NOMO-1 treated with DMSO at 0.1 percent for 48 hours (cell line): ENCODE data around the gene POU2AF2.
"Not testable (repeated sequence)": the region's sequence is repeated elsewhere in the genome, so short reads cannot be mapped to it uniquely, and the experiment has no call there.

Source experiments
- DNase-seq: peaks from one replicate; lab custom pipeline; 2025; ENCODE audit not compliant: unreplicated experiment; lab: John Stamatoyannopoulos, UW

The POU2AF2 gene, protein sequence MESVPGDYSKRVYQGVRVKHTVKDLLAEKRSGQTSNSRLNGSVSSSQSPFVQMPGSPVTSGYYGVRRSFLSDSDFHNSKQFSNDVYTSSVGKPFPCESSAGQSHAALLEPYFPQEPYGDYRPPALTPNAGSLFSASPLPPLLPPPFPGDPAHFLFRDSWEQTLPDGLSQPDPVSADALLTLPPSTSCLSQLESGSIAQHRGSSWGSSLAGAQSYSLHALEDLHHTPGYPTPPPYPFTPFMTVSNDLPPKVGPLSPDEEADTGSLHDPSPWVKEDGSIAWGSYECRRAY

DNA sequence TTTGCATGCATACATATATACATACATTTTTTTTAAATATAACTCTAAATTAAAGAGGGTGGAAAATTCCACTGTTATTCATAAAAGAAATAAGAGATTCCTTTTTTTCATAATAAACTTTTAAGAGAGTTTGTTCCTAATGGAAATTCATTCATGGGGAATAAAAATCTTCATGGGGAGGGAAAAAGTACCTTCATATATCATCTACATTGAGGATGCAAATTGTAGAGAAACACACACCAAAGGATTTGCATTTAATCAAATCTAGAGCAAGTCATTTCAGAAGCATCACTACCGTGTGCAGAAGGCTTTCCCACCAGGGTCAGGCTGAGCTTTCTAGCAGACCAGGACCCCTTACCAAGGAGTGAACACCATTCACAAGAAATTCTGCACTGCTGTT, at the start of gene POU2AF2:
TSS of gene POU2AF2 (plus strand) at position 301 of the 400 bp plus-strand sequence. CDS start 129 bp downstream, outside the sequence.
- no peak for DNase-seq

DNA sequence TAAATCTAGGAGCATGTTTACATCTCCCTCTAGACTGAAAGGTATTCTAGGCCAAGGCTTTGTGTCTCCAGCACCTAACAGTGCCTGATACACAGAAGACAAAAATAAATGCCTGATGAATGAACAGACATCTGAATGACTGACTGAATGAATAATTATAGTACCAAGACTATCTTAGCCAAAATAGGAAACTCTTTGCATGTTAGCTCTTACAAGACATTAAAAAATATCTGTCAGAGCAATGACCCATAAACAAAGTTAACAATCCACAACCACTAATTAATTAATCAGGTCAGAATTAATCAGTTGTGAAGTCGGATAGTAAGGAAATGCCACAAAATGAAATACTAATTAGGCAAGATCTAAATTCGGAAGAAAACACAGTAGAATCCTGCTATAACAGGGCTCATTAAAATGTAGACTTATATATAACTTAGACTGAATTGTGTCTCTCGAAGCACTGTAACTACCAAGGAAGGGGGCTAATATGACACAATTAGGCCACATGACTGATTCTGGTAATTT, 45.5 kb upstream of the POU2AF2 start:
- DNase-seq, result no peak

DNA sequence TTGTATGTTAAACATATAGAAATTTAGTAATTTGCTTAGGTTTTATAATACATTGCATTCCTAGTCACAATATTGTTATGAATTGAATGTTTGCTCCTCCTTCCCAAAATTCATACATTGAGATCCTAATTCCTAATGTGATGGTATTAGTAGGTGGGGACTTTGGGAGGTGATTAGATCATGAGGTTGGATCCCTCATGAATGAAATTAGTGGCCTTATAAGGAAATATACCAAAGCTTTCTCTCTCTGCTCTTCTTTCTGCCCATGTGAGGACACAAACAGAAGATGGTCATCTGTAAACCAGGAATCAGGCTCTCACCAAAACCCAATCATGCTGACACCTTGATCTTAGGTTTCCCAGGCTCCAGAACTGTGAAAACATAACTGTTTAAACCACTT, 41.3 kb upstream of the POU2AF2 start:
- no peak for DNase-seq

DNA sequence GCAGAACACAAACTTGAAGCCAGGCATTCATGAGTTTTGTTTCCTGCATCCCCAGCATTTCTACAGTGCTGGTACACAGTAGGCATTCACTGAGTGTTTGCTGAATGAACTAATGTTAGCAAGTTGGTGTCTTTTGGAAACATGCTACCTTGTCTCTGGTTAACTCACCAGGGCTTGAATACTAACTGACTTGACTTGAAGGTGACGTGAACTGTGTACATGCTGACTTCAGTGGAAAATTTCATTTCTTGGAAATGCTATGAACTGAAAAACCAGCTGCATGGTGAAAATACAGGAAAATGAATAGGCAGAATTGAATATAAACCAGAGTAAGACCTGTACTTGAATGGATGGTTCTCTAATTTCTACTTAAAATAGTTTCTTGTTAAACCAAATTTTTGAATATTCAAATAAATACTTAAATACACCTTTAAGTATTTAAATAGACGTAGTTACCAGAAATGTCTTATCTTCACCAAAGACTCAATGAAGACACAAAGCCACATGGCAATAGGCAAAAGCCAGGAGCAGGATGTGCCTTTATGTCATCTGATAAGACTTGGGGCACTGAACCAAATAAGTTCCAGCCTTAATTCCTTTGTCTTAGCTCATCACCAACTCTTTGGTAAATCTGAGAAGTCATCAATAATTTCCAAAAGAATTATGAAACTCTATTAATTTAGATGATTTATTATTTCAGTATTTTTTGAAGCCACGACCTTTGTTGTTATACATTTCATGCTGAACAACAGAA, 39.7 kb upstream of the POU2AF2 start:
- DNase-seq, result no peak

DNA sequence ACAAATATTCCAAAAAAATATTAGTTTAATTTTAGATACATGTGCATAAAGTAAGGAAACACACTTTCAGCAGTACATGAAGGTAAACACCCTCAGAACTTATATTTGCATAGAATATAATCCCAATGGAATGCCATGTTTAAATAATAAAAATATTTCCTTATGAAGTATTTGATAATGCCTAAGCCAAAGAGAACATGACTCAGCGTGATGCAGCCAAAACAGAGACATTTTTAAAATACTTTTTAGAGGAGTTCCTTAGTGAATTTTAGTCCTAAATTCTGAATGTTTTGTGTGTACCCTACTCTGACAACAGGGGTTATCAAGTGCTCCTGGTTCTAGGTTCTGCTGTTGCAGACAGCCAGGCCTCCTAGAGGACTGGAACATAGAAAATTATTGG, 39.1 kb upstream of the POU2AF2 start:
- DNase-seq, result no peak

DNA sequence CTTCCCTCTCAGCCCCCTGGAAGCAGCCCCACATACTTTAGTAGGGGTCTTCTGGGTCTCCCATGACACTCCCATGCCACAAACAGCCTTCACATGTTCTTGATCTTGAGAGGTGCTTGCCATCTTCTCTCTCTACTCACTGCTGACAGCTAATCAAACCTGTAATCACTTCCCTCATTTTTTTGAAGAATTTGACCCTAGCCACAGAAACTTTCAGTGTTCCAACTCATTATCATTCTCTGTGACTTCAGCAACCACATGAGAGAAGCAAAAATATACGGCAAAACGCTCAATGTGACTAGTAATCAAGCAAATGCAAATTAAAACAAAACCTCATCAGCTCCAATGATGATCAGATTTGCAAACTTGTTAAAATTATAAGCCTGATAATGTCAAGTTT, 38.3 kb upstream of the POU2AF2 start:
- DNase-seq, result no peak

DNA sequence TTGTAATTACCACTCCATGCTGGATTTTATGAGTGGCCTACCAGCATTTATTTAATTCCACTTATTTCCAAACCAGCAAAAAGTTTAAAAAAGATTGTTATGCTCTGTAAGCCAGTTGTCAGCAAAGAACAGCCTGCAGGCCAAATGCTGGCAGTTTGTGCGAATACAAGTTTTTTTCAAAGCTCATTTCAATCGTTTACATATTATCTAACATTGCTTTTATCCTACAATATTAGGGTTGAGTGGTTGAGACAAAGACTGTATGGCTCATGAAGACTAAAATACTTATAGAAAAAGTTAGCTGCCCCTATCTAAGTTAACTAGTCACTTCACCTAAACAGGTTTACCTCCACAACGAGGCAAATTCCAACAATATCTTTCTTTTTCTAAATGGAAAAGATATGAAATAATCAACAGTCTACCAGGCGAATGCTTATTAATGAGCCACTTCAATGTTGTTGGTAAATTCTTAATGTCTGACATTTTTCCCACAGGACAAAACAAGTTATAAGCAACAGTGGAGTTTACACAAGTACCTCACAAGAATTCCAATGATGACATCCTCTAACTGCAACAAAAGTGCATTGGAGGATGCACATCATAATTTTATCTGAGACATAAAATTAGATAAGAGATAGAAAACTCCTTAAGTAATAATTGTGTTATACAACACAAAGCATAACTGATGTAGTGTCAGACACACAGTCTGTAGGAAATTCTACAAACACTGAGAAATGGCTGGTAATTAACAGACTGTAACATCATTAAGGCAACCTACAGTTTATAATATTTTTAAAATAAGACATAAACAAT, 35.8 kb upstream of the POU2AF2 start:
- no peak for DNase-seq

DNA sequence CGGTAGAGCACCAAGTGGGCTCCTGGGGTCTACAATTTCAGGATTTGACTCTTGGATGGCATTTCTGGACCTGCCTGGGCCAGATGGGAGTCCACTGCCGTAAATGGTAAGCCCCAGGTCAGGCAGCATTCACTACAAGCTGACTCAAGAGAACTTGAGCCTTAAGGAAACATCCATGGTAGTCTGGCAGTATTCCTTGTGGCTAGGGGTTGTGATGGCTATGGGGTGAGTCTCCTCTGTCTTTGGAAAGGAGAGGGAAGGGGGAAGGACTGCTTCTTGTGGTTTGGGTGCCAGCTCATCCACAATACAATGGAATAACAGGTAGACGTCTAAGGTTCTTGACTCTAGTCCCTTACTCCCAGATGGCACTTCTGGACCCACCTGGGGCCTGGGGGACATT, 32.3 kb upstream of the POU2AF2 start:
- DNase-seq, result no peak

DNA sequence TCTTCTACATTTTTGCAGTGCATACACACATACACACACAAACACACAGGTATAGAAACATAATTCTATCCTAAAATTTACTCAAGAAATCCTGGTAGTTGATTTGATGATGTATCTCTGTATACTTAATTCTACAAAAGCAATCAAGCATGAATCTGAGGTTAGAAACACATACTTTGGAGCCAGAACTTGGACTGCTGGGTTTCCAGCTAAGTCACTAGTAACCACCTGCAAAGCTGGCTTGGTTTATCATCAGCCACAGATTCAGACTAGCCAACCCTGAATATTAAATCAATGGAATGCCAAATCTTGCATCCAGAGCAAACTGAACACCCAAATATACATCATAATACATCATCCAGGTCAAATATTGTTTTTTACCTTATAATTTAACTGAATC, 24.8 kb upstream of the POU2AF2 start:
- DNase-seq, result no peak

DNA sequence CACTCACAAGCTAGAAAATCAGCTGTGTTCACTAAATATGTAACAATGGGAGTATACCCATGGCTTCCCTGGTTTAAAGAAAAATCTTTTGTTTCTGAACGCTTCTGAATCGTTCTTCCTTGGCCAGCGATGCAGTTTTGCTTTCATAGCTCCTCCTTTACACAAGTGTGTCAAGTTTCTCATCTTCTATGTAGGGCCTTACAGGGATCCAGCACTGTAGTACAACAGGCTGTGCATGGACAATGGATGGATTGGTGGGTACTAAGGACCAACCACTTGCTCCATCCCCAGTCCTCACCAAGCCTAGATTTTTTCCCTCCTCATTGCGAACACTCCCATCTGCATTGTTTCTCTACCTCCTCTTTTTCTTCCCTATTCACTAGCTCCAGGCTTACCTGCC, 24.3 kb upstream of the POU2AF2 start:
- no peak for DNase-seq

DNA sequence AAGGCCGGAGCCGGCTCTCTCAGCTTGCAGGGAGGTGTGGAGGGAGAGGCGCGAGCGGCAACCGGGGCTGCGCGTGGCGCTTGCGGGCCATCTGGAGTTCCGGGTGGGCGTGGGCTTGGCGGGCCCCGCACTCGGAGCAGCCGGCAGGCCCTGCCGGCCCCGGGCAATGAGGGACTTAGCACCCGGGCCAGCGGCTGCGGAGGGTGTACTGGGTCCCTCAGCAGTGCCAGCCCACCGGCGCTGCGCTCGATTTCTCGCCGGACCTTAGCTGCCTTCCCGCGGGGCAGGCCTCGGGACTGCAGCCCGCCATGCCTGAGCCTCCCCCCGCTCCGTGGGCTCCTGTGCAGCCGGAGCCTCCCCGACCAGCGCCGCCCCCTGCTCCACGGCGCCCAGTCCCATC, 23.6 kb upstream of the POU2AF2 start:
- DNase-seq, result not testable (repeated sequence)

DNA sequence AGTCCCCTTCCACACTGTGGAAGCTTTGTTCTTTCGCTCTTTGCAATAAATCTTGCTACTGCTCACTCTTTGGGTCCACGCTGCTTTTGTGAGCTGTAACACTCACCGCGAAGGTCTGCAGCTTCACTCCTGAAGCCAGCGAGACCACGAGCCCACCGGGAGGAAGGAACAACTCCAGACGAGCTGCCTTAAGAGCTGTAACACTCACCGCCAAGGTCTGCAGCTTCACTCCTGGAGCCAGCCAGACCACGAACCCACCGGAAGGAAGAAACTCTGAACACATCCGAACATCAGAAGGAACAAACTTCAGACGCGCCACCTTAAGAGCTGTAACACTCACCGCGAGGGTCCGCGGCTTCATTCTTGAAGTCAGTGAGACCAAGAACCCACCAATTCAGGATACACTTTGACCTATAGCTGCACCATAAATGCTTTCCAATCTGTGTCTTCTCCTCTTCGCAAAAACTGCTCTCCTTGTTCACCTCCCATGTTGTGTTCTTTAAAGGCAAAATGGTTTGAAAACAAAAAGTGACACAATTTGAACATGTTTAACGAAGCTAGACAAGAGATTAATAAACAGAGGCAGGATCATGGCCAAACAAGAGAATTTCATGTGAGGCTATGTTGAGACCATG, 22.6 kb upstream of the POU2AF2 start:
- not testable (repeated sequence) for DNase-seq

DNA sequence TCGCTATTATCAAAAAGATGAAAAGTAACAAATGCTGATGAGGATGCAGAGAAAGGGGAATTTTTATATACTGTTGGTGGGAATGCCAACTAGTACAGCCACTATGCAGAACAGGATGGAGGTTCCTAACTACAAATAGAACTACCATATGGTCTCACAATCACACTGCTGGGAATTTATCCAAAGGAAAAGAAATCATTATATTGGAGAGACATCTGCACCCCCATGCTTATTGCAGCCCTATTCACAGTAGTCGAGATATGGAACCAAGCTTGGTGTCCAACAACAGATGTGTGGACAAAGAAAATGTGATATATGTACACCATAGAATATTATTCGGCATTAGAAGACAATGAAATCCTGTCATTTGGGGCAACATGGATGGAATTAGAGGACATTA, 19.6 kb upstream of the POU2AF2 start:
- no peak for DNase-seq

DNA sequence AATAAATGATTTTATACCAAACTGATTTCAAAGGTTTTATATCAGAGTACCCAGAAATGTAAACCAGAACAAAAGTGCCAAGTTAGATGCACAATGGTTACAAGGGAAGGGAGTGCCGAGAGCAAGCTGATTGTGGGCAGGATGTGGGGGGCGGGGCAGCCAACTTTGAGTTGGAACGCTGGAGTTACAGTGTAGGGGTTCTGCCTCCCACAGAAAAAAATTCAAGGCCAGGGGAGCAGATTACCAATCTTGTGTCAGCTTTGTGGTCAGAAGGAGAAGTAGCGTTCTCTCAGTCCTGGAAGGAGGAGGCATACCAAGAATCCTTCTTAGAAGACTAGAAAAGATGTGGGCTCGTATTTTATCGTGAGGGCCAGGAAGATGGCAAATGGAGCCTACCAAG, 15.9 kb upstream of the POU2AF2 start:
- no peak for DNase-seq

DNA sequence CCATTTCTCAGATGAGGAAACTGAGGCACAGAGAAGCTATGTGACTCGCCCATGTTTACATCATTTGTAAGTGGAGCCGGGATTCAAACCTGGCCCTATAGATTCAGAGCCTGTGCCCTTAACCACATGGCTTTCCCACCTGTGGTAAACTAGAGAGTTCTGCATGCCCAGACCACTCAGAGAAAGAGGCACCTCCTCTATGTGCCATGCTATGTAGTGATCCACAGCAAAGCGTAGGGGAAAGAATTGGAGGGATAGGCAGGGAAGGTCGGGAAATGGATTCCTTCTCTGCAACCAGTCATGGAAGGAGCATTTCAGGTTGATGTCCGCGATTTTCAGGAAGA, 15.4 kb upstream of the POU2AF2 start:
- no peak for DNase-seq

DNA sequence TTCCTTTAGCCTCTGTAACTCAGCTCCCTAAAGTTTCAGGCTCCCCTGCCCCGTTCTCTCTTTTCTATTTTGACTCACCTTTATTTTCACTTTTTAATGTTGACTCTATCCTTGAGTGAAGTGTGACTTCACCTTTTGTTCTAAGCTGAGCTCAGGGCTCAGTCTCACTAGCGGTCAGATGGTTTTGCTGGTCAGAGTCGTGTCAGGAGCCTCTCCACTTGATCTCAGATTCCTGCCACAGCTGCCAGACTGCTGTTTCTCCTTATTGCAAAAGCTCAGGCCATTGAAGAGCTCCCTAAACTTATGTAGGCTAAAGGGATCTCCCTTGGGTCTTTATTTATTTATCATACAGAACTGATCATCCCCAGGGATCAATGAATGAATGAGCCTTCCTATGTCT, 13.7 kb upstream of the POU2AF2 start:
- no peak for DNase-seq

DNA sequence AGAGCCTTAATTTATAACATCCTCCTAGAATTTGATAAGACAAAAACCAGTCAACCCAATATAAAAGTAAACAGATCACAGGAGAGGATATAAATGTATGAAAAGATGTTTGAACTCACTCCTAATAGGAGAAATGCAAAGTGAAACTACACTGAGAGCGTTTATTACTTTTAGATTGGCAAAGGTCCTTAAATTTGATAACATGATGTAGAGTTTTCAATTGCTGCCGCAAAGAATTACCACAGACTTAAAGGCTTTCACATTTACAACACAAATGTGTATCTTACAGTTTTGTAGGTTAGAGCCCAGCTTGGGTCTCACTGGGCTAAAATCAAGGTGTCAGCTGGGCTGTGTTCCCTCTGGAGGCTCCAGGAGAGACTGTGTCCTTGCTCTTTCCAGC, 9.1 kb upstream of the POU2AF2 start:
- DNase-seq, result no peak

DNA sequence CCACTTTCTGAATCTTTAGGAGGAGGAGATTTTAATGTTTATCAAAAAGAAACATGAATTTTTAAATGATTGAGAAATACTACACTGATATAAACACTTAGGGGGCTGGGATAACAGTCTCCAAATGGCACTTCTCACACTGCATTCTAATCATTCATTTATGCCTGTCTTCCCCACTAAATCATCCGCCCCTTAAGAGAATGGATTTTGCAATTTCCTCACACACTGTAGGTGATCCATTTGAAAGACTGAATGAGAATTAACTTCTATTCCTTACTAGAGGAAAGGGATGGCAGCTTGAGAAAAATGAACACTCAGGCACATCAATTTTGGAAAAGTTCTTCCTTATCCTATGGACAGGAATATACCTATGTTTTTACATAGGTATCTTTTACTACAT, 7.6 kb upstream of the POU2AF2 start:
- no peak for DNase-seq

DNA sequence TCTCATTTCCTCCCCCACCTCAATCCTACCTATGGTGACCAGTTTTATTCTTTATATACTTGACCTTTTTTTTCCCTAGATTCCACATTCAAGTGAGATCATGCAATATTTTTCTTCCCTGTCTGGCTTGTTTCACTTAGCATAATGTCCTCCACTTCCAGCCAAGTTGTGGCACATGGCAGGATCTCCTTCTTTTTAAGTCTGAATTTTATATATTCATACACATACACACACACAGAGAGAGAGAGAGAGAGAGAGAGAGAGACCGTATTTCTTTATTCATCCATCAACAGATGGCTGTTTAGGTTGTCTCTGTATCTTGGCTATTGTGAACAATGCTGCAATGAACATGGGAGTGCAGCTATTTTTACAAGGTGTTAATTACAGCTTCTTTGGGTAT, 1.4 kb downstream of the POU2AF2 start:
- DNase-seq, result no peak

DNA sequence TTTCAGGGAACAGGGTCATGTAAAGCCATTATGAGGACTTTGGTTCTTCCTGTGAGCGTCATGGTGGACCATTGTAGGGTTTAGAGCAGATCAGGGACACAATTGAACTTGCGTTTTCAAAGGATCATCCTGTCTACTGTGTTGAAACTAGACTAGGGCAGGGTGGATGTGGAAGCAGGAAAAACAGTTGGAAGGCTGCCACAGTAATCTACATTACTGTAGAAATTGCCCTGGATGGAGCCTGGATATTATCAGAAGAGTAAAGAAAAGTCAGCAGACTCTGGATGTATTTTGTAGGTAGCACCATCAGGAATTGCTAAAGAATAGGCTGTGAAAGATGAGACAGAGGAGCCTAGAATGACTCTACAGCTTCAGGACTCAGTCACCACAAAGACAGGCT, 5.4 kb downstream of the POU2AF2 start:
- DNase-seq, result no peak

DNA sequence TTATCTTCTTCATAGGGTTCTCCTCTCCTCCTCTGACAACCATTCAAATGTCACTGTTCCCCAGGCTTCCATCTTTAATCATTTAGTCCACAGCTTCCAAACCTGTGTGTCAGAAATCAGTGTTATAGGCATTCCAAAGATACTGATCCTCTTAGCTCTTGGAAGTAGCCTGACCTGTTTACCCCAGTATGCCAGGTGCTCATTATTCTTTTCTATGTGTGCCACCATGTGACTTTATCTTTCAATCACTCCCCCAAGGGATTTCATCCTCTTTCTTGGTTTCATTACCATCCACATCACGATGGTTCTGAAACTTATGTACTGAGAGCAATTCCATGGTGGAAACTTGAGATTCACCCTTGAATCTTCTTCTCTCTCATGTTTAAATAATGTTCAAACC, 7.6 kb downstream of the POU2AF2 start:
- DNase-seq, result no peak
